ENCODE data around the gene DAB1.

DAB1 gene

GRCh38 chr1:57079454-57080157 is 344.3 kb downstream of the DAB1 start:
- no peak for DNase-seq (ENCODE audit: low read depth in 2 of 2)

- no peak for DNase-seq (ENCODE audit: low read depth in 2 of 2)
Measured at GRCh38 chr1:57072401-57073110, 351.3 kb downstream of the DAB1 start.

GRCh38 chr1:57067863-57068262 is 356.0 kb downstream of the DAB1 start:
- DNase-seq (ENCODE audit: low read depth in 2 of 2) = no peak

DNA sequence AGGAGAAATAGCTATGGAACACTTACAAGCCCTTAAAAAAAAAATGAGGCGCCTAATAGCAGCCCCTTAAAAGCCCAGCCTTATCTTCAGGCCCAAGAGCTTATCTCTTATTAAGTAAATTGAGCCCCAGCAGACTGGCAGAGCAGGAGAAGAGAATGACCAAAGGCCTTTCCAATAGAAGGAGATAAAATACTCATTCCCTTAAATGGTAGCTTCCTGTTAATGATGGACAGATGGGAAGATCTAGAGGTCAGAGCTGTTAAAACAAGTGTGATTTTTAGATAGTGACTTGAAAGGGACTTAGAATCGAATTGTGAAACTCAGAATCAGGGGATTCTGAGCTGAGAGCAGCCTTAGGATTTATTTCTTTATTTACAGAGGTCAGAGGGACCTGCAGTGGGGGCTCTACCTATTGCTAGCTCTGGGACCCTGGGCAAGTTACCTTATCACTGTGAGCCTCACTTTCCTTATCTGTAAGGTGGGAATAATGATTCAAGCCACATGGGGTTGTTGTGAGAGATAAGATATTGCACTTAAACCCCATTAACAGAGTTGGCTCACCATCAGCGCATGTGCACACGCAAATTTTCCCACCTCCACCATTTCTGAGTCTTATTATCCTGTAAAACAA is 356.8 kb downstream of the DAB1 start:
- DNase-seq (ENCODE audit: low read depth in 2 of 2) = no peak

- DNase-seq (ENCODE audit: low read depth in 2 of 2) = no peak
Measured at GRCh38 chr1:57065442-57065841, 358.4 kb downstream of the DAB1 start.

GRCh38 chr1:57064379-57065140 is 359.3 kb downstream of the DAB1 start:
- DNase-seq (ENCODE audit: low read depth in 2 of 2) = no peak

DNA sequence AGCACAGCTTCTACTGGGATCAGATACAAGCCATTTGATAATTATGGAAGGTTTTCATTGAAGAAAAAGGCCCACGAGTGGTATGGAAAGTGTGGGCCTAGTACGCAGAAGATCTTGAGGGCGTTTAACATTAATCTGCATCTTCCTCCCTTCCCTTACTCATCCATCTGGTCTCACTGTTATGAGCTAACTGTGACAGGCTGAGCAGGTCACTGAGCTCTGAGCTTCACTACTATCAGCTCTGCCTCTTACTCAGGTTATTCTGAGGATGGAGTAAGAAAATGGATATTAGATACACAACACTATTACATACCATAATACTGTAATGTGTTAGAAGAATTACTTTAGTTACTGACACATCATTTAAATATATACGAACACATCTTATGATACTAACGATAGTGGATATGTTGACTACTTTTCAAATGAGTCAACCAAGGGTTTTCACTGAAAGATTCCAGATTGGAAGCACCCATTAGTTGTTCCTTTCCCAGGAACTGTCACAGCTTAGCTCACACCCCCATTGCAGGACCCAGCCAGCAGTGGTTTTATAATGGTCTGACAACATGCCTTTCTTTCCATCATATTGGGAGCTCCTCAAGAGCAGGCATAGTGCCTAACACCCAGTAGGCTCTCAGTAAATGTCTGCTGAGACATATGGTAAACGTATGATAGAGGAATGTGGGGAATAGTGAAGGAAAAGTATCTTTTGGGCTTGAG is 360.3 kb downstream of the DAB1 start:
- DNase-seq (ENCODE audit: low read depth in 2 of 2) = no peak

DNA sequence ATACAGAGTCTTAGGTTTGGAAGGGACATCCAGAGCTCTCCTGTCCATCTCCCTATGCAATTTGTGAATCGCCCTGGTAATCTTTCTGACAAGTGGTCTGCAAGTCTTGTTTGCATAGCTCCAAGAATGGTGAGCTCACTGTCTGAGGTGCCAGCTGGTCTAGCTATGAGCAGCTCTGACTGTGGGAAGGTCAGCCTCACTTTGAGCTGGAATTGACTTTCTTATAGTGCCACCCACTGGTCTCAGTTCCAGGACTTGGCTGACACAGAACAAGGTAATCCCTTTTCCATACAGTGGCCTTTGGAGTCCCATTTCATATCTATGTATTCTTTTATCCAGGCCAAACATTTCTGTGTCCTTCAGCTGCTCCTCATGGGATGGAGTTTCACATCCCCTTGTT is 362.5 kb downstream of the DAB1 start:
- no peak for DNase-seq (ENCODE audit: low read depth in 2 of 2)

- no peak for DNase-seq (ENCODE audit: low read depth in 2 of 2)
Measured at GRCh38 chr1:57060451-57060850, 363.4 kb downstream of the DAB1 start.

DNA sequence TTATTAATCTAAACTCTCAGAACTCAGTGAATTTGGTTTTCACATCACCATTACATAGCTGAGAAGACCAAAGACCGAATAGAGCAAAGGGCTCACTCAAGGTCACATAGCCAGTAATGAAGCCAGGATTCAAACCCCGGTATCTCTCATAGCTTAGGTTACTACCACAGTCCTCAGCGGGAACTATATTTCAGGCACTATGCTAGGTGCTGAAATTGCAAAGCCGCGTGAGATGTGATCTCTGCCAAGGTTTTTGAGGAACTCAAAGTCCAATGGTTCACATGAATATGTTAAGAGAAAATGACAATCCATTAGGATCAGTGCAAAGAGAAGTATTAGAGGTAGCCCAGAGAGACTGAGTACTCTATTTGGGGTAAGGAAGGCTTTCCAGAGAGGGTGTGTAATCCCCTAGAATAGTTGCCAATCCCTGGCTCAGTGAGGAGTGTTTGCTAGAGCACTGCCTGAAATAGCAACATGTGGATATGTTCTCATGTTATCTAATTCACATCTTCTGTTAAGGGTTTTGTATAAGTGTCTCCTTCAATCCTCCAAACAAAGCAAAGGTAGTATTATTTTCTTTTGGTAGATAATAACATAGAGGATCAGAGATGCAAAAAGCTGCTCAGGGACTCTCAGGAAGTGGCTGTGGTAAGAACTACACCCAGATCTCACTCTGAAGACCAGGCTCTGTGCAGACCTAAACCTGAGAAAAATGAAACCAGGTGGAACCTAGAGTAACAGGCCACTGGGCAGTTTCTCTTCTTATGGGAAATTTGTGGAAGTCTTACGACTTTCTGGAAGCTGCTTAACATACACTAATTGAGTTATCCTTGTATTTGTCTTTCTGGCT is 365.0 kb downstream of the DAB1 start:
- no peak for DNase-seq (ENCODE audit: low read depth in 2 of 2)

GRCh38 chr1:57048856-57049255 is 375.0 kb downstream of the DAB1 start:
- no peak for DNase-seq (ENCODE audit: low read depth in 2 of 2)

DNA sequence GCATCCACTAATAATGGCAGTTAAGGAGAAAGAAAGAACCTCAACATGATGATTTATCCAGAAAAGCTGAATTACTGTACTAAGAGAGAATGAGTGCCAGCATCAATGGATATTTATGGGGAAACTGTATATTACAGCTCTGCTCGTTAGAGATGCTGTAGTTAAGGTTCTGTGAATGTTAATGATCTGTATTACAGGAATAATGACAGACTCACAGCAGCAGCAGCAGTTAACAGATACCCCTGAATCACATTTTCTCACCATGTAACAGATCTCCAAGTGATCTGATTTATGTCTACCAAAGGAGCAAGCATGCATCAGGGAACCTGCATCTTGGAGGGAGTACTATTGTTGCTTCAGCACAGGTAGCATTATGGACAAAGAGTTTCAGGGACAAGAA is 377.4 kb downstream of the DAB1 start:
- no peak for DNase-seq (ENCODE audit: low read depth in 2 of 2)

DNA sequence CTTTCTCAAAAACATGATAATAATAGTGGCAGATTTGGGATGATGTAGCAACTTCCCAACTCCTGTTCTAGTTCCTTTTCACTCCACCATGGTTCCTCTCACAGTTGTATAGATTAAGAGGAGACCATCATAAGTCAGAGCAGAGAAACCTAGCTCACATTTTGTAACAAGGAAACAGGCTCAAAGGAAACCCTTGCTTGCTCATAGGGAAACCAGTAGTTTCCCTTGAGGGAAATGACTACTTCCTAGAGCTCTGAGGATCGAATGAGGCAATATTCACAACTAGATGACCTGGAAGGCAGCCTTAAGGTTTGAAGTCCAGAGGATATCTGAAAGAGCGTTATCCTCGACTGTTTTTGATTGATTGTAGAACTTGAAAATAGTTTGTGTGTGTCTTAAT is 382.0 kb downstream of the DAB1 start:
- DNase-seq (ENCODE audit: low read depth in 2 of 2) = no peak

DNA sequence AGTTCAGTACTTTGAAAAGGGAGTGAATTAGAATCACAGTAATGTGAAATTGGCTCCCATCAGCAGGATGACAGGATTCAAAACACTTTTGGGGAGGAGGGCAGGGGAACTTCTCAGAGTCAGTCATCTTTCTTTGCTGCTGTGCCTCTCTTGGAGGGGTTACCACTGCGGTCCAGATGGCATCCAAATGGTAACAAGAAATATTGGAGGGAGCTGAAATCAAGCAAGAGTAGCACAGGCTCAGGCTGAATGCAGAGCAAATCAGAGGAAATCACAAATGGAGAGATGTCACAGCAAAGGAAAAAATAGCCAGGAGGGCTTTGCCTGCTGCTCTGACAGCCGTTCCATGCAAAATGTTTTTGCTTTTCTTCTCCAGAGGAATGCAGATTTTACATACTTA is 383.0 kb downstream of the DAB1 start:
- no peak for DNase-seq (ENCODE audit: low read depth in 2 of 2)

- no peak for DNase-seq (ENCODE audit: low read depth in 2 of 2)
Measured at GRCh38 chr1:57036641-57037579, 386.9 kb downstream of the DAB1 start.

DNA sequence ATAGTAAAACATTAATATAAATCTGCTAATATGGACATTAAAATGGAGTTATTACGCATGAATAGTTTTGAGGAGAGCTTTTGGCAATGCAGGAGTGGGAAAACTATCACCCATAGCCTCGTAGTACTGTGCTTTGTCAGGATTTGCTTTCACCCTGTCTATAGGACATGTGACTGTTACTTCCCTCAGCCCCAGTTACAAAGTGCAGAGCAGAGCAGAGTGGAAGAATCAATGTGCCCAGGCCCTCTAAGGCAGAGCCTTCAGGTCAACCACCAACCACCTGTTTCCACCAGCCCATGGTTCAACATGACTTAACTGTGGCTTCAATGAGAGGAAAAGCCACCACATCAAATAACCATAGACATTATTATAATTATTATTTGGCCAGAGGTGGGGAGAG is 389.1 kb downstream of the DAB1 start:
- no peak for DNase-seq (ENCODE audit: low read depth in 2 of 2)

- no peak for DNase-seq (ENCODE audit: low read depth in 2 of 2)
Measured at GRCh38 chr1:57033222-57034001, 390.4 kb downstream of the DAB1 start.

GRCh38 chr1:57026624-57027354 is 397.1 kb downstream of the DAB1 start:
- DNase-seq (ENCODE audit: low read depth in 2 of 2) = no peak
